BJ (cell line): Measurements from ENCODE around the gene ITGA8. TPM values are rescaled to one million over a fixed set of nuclear protein-coding genes. Genes with fewer than 3 reads are reported as not detected.

Source experiments
- CTCF ChIA-PET: fragments of 350-600 bp; formaldehyde crosslinking; extraction: SDS; loops from one replicate; lab custom pipeline; 2021; ENCODE audit warnings: antibody characterized with exemption, inconsistent platforms; lab: Yijun Ruan, JAX
- POLR2A ChIA-PET: fragments of 300-600 bp; sonication (Branson Sonifier 250); formaldehyde crosslinking; extraction: SDS; loops from one replicate; lab custom pipeline; 2021; ENCODE audit warnings: antibody characterized with exemption; lab: Charles Lee
- DNase-seq: peaks from one replicate; pipeline ENCODE4 v3.0.0-alpha.2; 2011; ENCODE audit warnings: low read depth
- H3K27me3 ChIP-seq: 2 replicates; pipeline ENCODE4 v1.6.0; 2011; ENCODE audit warnings: low read length; ENCODE audit not compliant: control insufficient read depth, insufficient read depth
- H3K36me3 ChIP-seq: 2 replicates; pipeline ENCODE4 v1.5.1; 2011; ENCODE audit warnings: low read length; ENCODE audit not compliant: control insufficient read depth, insufficient read depth
- H3K4me3 ChIP-seq: 2 replicates; pipeline ENCODE4 v1.5.1; 2011; ENCODE audit warnings: low read depth, mild to moderate bottlenecking, control low read depth, low read length
- CTCF ChIP-seq: IDR thresholded peaks from 2 replicates; pipeline ENCODE4 v1.5.1; 2011; ENCODE audit warnings: low read depth, mild to moderate bottlenecking, control low read depth, inconsistent platforms, low read length, moderate library complexity; ENCODE audit not compliant: insufficient read depth
- polyA plus RNA-seq: library from polyadenylated mRNA; depleted of rRNA; stranded (reverse); fragments of >200 nt; gene quantifications from 2 replicates; pipeline ENCODE4 v1.2.3, GENCODE V29; 2011; rRNA removed

Gene ITGA8
- polyA plus RNA-seq, 1 experiment = 10.1 TPM

DNA sequence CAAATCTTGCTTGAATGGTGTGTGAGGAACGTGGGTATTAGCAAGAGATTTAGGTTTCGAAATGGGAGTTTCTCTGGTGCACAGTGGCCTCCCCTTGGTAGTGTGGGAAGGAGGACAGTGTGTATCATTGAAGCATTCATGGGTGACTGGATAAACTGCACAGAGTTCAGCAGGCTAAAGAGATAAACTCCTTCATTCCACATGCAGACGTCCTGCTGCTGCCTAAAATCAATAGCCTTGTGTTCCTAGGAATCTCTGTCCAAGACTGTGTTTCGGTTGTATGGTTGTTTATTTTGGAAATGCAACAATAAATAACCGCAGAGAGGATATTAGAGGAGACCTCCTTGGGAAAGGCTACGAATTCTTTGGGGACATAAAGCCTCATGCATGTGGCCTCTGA is 247.7 kb downstream of the ITGA8 start:
- no peak for TF ChIP-seq CTCF
- DNase-seq = no peak
- POLR2A ChIA-PET = no interaction called here
- CTCF ChIA-PET = no interaction called here
- Histone ChIP-seq H3K27me3 (no peaks in the 10 kb centered on the region; the same call in none of the 2 replicates), H3K36me3 (no peaks in the 10 kb centered on the region), H3K4me3 (no peak overlapping the region)

GRCh38 chr10:15469111-15469510 is 250.6 kb downstream of the ITGA8 start:
- H3K4me3 ChIP-seq = no peak overlapping the region
- ChIA-PET POLR2A (no interaction called here), CTCF (interaction anchor here (1.7 kb wide), 1 partner anchor 8 kb away, joined by 7 read pairs; no protein-coding TSS in a partner anchor)
- no peaks in the 10 kb centered on the region for H3K36me3 ChIP-seq
- TF ChIP-seq CTCF = no peak
- H3K27me3 ChIP-seq = no peaks in the 10 kb centered on the region; the same call in none of the 2 replicates
- DNase-seq = no peak

GRCh38 chr10:15464381-15464780 is 255.3 kb downstream of the ITGA8 start:
- ChIA-PET CTCF (no interaction called here), POLR2A (no interaction called here)
- no peak for DNase-seq
- Histone ChIP-seq H3K4me3 (no peak overlapping the region), H3K36me3 (no peaks in the 10 kb centered on the region), H3K27me3 (no peaks in the 10 kb centered on the region; the same call in 1 of the 2 replicates)
- no peak for TF ChIP-seq CTCF

Other genes starting within 250 kb of the ITGA8 start
- 11.9 and 21.9 TPM in 2 replicates for gene MINDY3, start 140.6 kb upstream of the ITGA8 start, polyA plus RNA-seq